GM12865 (cell line): ENCODE data around the gene CHD6.

ENCODE experiments used
- DNase-seq: peaks from one replicate; pipeline ENCODE4 v3.0.0; 2010; ENCODE audit warnings: low read depth
- H3K4me3 ChIP-seq: 2 replicates; pipeline ENCODE4 v1.5.1; 2011; ENCODE audit warnings: mild to moderate bottlenecking, low read depth, low read length, control low read depth
- TF ChIP-seq, protein P1 (sequence below): IDR thresholded peaks from 2 replicates; pipeline ENCODE4 v1.5.1; 2011; ENCODE audit warnings: low read length, control low read depth, low read depth, inconsistent platforms; ENCODE audit not compliant: insufficient read depth; ENCODE audit errors: missing control alignments

CHD6 gene

DNA sequence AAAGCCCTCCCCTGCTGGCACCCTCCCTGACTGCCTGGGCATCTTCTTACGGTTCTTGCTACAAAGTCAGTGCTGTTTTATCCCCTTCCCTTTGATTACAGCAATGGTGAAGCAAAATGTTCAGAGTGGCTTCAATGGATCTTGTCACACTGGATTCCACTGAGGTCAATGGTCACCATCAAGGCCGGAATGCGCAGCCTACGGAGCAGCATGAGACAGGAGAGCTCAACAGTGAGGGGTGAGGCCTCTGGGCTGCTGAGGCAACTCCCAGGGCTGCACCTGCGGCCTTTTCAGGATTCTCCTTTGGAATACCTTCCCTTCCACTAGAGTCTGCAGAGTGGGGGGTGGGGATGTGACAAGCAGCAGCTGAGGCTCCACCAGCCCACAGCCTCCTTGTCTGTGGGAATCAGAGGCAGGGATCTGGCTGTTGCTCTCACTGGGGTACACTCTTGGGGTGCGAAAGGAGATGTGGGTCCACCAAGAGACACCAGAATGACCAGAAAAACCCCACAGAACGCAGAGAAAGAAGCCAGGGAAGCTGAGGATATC is 211.2 kb downstream of the CHD6 start:
- TF ChIP-seq, protein P1, sequence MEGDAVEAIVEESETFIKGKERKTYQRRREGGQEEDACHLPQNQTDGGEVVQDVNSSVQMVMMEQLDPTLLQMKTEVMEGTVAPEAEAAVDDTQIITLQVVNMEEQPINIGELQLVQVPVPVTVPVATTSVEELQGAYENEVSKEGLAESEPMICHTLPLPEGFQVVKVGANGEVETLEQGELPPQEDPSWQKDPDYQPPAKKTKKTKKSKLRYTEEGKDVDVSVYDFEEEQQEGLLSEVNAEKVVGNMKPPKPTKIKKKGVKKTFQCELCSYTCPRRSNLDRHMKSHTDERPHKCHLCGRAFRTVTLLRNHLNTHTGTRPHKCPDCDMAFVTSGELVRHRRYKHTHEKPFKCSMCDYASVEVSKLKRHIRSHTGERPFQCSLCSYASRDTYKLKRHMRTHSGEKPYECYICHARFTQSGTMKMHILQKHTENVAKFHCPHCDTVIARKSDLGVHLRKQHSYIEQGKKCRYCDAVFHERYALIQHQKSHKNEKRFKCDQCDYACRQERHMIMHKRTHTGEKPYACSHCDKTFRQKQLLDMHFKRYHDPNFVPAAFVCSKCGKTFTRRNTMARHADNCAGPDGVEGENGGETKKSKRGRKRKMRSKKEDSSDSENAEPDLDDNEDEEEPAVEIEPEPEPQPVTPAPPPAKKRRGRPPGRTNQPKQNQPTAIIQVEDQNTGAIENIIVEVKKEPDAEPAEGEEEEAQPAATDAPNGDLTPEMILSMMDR: no peak
- no peak overlapping the region for H3K4me3 ChIP-seq
- DNase-seq: no peak

DNA sequence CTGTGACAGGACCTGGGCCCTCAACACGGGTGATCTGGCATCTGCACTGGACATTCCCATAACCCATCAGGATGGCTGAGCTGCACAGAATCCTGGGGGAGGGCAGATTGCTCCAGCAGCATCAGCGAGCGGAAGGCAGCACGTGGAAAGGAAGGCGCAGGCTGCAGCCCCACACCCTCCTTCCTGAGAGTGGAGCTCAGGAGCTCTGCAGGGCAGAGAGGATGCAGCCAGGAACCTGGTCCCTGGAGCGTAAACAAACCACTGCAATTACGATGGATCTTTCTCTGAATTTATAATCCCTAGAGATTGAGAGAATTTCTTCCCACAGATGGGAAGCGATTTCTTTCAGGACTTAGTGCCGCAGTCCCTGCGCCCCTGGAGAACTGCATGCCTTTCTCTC is 211.8 kb downstream of the CHD6 start:
- no peak for DNase-seq
- TF ChIP-seq, protein P1: no peak
- no peak overlapping the region for H3K4me3 ChIP-seq

DNA sequence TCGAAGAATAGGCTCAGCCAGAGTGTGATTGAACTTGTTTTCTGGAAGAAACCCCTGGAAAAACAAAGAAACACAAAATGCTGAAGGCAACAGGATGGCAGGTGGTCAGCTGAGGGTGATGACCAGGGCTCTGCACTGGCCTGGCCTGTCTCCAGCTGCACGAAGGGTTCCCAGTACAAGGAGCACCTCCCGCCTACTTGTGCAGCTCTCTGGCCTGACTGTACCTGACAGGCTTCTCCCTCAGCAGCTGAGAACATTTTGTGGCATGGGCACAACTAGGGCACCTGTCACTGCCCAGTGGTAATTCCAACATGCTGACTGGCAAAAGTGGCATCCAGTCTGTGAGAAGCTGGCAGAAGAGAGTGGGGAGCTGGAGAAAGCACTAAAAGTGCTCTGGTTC is 212.7 kb downstream of the CHD6 start:
- DNase-seq: no peak
- no peak overlapping the region for H3K4me3 ChIP-seq
- TF ChIP-seq, protein P1: no peak

DNA sequence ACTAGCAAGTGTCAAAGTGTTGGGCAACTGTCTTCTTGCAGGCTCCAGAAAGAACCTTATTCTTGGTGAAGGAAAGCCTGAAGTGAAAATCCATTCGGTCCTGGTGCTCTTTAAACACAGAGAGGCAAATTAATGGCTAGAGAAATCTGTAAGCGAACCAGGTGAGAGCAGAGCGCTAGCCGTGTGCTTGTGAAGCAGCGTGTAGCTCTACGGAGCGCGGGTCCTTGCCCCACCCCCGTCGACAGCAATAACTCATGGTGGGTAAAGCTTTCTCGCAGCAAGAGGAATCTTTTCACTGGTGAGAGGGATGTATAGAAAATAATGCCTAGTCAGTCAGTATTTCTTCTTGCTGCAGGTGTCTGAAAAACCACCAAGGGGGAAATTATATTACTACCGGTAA is 214.6 kb downstream of the CHD6 start:
- no peak overlapping the region for H3K4me3 ChIP-seq
- no peak for DNase-seq
- TF ChIP-seq, protein P1: no peak

DNA sequence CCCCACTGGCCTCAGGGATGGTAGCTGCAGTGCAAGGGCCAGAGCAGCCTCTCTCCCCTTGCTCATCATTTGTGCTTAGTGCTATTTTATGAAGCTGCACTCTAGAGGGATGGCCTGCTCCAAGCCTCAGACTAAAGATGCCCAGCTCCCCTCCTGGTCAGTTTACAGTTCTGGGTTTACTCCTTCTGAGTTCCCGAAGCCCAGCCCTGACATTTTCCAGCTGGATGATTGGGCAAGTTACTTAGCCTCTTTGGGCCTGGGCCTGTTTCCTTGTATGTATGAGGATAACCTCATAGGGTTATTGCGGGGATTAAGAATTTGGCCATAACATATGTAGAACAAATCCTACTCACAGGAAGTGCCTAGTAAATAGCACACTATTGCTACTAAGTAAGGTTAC is 219.8 kb downstream of the CHD6 start:
- TF ChIP-seq, protein P1: no peak
- no peak overlapping the region for H3K4me3 ChIP-seq
- DNase-seq: no peak

DNA sequence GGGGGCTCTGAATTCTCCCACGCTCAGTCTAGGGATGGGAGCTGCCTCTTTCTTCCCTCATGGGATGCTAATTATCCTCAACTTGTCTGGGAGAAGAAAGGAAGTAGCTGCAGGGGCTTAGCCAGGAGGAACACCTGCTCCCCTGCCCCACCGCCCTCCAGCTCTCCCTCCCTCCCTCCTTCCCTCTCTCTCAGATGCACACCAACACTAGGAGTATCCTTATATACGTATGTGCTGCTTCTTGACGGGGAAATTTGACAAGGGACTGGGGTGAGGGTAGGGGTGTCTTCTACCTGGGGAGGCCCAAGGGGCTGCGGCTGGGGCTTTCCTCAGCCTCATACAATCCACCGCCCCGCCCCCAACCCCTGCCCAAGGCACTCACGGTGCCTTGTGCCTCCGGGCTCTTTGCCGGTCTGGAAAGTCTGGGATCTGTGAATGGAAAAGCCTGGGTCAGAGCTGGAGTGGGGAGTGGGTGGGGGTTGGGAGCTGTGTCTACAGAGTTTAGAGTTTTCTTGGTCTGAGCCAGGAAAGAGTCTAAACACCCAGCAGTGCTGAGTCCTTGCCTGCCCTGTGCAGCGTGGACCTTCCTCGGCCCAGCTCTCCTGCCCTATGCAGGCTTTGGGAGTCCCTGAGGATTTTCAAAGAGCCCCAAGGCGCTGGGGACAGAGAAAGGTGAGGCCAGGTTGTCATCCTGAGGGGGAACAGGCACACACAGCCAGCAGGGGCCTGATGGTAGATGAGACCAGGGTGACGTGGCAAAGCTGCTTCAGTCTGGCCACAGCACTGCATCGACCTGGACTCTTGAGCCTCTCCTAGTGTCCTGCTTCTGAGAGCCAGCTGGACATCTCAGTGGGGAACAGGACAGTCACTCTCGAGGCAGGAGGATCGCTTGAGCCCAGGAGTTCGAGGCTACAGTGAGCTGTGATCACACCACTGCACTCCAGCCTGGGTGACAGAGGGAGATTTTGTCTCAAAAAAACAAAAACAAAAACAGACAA is 222.2 kb downstream of the CHD6 start:
- no peak overlapping the region for H3K4me3 ChIP-seq
- DNase-seq: no peak
- TF ChIP-seq, protein P1: no peak
